ENCODE results near the gene STARD13.

The STARD13 gene

DNA sequence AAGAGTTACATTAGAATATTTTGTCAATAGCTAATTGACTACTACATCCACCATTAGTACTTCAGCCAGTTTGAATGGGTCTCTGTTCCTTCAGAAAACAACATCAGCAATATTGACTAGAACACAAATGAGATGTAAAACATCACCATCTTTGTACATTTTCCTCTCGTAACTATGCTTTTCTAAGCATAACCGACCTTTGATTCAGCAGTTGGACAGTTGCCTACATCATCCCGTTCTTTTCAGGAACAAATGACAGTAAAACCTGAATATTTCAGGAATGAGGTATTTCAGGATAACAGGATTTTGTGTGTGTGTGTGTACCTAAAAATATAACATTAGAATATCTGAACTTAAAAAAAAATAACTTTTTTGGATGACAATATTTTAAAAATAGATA lies 60.9 kb downstream of the STARD13 start:
- no peak for DNase-seq

DNA sequence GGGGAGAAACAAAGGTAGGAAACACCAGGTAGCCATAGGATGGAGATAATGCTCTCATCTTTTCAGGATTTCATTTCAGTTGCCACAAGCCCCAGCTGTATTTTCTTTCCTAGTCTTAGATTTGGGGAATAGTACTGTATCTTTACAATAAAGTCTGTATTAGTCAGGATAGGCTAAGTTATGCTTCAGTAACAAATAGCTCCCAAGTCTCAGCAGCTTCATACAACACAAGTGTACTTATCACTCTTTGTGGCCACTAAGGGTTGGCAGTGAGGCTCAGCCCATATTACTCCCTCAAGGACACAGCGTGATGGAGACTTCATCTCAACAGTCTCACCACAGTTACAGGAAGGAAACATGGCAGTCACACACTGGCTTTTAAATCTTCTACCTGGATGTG lies 61.4 kb downstream of the STARD13 start:
- DNase-seq = no peak

DNA sequence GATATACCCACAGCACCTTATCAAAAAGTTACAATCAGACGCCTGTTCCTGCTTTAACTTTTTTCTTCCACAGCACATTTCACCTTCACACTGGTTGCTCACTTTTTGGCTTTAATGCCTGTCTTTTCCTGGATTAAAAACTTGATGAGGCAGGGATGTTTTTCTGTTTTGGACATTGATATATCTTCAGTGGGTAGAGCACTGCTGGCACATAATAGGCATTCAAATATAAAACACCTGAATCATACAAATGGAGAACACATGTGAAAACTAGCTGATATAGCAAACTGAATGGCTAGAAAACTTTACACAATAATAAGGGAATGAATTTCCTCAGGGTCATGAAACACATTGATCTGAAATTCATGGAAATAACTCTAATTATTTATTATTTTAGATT lies 65.6 kb downstream of the STARD13 start:
- no peak for DNase-seq

DNA sequence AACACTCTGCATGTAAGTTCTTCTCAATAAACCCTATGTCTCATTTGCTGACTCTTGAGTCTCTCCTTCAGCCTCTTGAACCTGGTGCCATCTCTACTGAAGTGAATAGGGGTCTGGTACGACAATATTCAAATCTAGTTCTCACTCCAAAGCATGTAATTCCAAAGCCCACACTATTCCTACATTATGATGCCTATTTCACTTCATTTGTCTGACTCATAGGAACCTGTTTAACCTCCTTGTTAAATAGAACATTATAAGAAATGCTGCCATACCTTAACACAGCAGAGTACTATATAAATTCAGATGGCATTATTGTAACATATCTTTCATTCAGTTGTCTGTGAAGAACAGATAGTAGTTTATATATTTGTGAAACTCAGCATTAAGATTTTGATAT lies 67.1 kb downstream of the STARD13 start:
- no peak for DNase-seq

- DNase-seq = no peak
These were observed 67.5 kb downstream of the STARD13 start for GRCh38 chr13:33218020-33218419.

DNA sequence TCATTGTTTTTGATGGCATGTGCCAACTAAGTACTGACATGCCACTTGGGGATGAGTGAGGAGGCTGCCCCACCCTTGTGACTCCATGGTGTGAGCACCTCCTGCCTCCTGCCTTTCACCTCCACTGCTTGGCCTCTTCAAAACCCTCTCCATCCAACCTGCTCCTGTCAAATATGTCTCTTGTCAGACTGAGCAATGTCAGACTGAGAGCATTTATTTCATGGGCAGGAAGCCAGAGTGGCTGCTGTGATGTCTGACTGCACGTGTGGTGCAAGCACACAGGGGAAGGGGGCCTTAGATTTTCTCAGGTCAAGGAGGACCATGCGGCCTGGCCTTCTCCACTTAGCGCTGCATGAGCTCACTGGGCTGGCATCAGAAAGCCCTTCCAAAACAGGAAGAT lies 68.3 kb downstream of the STARD13 start:
- DNase-seq = no peak

DNA sequence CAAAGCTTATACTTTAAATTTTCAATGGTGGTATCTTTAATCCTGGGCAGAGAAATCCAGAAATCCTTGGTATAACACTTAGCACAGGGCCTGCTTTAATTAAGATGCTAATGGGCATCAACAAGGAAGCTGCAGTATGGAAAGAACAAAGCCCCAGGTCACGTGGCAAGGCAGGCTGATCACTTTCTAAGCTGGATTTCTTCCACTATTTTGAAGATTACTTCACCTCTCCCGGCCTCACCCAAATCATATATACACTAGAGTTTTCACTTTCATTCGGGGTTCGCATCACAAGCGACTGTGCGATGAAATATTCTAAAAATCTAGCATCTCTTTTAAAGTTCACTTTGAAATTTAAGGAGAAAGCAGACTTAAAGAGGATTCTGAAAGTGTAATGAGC lies 71.8 kb downstream of the STARD13 start:
- DNase-seq = no peak

DNA sequence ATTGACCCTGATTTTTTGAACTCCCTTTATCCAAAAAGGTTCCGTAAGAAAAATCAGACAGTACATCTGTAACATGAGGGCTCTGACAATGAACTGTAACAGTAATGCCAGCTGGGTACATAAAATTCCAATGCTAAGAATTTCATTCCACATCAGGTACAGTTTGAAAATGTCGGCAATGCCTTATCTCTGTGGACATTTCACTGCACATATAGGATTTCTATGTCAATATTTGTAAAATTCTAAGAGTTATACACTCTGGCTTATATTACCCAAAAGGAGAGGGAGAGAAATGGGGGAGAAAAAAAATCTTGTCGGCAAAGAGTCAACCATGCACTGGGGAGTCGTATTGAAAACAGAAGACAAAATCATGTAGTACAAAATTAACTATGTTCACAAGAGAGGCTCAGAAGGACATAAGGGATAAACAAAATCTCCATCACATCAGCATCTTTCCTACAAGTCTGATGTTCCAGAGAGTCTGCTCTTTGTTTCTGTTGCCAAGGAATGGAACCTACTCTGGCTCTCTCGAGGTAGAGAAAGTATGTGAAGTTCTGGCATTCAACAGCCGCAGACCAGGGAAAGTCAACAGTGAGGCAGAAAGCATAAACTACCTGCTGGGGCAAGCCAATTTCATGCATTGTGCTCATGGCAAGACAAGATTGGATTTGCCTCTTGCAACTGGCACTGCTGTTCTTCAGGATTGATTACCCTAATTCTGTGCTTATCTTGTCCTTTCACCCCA lies 72.4 kb downstream of the STARD13 start:
- DNase-seq = no peak

- no peak for DNase-seq
These were observed 73.2 kb downstream of the STARD13 start for GRCh38 chr13:33212396-33212795.

DNA sequence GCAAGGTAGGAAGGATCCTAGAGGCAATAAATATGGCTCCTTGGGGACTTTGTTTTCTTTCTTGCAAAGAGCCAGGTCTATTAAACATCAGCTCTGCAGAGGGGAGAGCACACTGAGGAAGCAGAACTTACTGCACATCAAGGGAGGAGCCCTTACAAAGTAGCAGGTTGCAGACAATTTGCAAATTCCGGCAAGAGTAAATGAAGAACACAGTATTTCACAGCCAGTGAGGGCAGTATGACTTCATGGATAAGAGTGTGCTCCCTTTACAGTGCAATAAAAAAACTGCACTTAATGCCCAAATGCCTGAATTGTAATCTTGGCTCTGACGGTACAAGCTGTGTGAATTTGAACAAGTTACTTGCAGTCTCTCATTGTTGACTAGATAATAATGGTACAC lies 75.5 kb downstream of the STARD13 start:
- DNase-seq = no peak

- no peak for DNase-seq
These were observed 77.0 kb downstream of the STARD13 start for GRCh38 chr13:33208290-33209220.

DNA sequence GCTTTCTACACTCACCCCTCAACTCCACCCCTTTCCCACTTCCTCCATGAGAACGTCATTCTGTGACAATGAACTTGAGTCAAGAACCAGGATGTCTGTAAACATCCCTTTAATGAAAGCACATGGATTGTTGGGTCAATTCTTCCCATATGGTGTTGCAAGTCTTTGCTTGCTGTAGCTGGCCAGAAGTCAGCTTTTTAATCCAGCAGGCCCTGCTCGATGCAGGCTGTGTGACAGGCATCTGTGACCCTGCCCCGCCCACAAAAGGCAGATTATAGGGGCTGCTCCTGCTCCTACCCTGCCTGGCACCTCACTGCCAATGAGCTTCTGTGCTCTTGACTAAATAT lies 78.0 kb downstream of the STARD13 start:
- no peak for DNase-seq

GRCh38 chr13:33206945-33207614 lies 78.5 kb downstream of the STARD13 start:
- DNase-seq = no peak

GRCh38 chr13:33206425-33206824 lies 79.1 kb downstream of the STARD13 start:
- DNase-seq = no peak

GRCh38 chr13:33205804-33206221 lies 79.7 kb downstream of the STARD13 start:
- no peak for DNase-seq

GRCh38 chr13:33205224-33205623 lies 80.3 kb downstream of the STARD13 start:
- DNase-seq = no peak

- DNase-seq = no peak
These were observed 81.2 kb downstream of the STARD13 start for GRCh38 chr13:33204130-33204927.

GRCh38 chr13:33202644-33203169 lies 82.8 kb downstream of the STARD13 start:
- DNase-seq = no peak

DNA sequence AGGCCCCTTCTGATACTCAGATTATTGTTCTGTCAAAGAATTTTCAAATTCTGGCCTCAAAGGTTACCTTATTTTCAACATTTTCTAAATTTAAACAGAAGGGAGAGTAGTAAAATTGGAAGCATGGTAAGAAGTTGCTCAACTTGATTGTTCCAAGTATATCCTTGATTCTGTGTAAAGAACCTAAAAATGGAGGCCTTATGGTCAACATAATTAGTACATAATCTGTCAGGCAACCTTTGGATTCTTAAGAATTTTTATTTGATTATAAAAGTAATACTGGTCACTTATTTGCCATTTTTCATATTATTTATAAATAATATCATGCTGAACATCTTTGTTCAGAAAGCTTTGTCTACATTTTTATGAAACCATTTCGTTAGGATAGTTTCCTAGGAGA lies 83.9 kb downstream of the STARD13 start:
- DNase-seq = no peak

DNA sequence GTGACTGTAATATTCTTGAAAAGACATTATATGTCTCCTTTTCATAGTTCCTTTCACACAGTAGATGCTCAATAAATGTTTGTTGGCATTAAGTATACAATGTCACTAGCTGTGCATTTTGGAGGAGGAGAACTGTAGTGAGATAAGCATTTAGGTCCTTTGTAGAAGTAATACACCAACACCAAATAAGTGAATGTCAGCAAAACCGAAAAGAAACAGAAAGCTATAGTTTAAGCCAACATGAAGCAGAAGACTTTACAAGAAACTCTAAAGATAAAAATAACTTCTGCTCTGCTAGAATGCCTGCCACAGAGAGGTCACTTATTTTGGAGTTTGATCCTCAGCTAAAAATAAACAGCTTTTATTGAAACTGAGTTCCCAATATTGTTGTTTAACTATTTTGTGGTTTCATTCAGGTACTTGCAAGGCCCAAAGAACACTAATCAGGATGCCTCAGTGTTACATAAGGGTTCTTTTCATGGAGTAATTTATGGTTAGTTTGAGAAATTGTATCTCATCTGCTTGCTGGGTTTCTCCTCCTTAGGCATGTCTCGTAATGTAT lies 86.2 kb downstream of the STARD13 start:
- no peak for DNase-seq

GRCh38 chr13:33197541-33197971 lies 88.0 kb downstream of the STARD13 start:
- no peak for DNase-seq

DNA sequence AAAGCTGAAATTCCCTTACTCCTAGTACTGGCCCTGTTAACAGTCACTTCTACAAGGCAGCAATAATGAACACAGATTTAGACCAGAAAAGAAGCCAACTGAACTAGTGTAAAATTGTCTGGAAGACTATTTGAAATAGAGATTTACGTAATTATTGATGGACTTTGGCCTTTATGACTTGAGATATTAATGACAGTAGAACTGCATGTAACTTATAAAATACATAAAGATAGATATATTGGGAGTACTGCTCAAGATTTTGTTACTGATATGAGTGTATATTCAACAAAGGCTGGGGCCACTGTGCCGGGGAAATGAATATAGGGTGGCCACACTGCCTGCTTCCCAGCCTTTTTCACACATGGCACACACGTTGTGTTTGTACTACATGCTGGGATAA lies 88.8 kb downstream of the STARD13 start:
- no peak for DNase-seq

Data from NK-92 treated with Interleukin-12 subunit alpha and Interleukin-12 subunit beta, amount 100 ng/mL, for 24 hours (cell line).